Measurements from ENCODE around the gene ADD2. TPM values are rescaled to one million over a fixed set of nuclear protein-coding genes. Genes with fewer than 3 reads are reported as not detected.
A peak's percentile ranks its signal among the peaks of the same experiment; 100 is the strongest.

ADD2 gene
- total RNA-seq, 6 experiments from 2014 or later, result not detected

- Mint-ChIP-seq H3K36me3 (ENCODE audit: low read depth) (no peaks in the 10 kb centered on the region), H3K27me3 (ENCODE audit: insufficient read depth) (peaks cover 31% of the 10 kb centered on the region), H3K9me3 (no peaks in the 10 kb centered on the region; the same call in 1 of the 2 replicates), H3K4me1 (ENCODE audit: low read depth) (no peaks in the 10 kb centered on the region), H3K4me3 (no peak overlapping the region), H3K27ac (no peak overlapping the region)
- peak; percentile 54 for DNase-seq
- TF ChIP-seq CTCF (IDR thresholded peaks at IDR 0.05), result peak; percentile 98
Measured at GRCh38 chr2:70647873-70648481, 120.0 kb downstream of the ADD2 start.

GRCh38 chr2:70646420-70646818, 121.6 kb downstream of the ADD2 start:
- no peaks in the 10 kb centered on the region for H3K9me3 Mint-ChIP-seq
- no peaks in the 10 kb centered on the region for H3K36me3 Mint-ChIP-seq (ENCODE audit: low read depth)
- DNase-seq, result no peak
- TF ChIP-seq CTCF (IDR thresholded peaks at IDR 0.05), result no peak
- H3K4me1 Mint-ChIP-seq (ENCODE audit: low read depth), result peaks cover 3% of the 10 kb centered on the region; the same call in 1 of the 2 replicates
- no peak overlapping the region for H3K4me3 Mint-ChIP-seq
- peaks cover 25% of the 10 kb centered on the region for H3K27me3 Mint-ChIP-seq (ENCODE audit: insufficient read depth)
- H3K27ac Mint-ChIP-seq, result no peak overlapping the region

GRCh38 chr2:70645733-70646419, 122.1 kb downstream of the ADD2 start:
- Mint-ChIP-seq H3K27ac (no peak overlapping the region), H3K4me1 (ENCODE audit: low read depth) (peaks cover 8% of the 10 kb centered on the region; the same call in 1 of the 2 replicates), H3K27me3 (ENCODE audit: insufficient read depth) (peaks cover 20% of the 10 kb centered on the region), H3K9me3 (no peaks in the 10 kb centered on the region), H3K4me3 (no peak overlapping the region), H3K36me3 (ENCODE audit: low read depth) (no peaks in the 10 kb centered on the region)
- peak; percentile 48 for TF ChIP-seq CTCF (IDR thresholded peaks at IDR 0.05)
- DNase-seq, result no peak

GRCh38 chr2:70643715-70644114, 124.3 kb downstream of the ADD2 start:
- no peak overlapping the region for H3K4me3 Mint-ChIP-seq

GRCh38 chr2:70641263-70641784, 126.7 kb downstream of the ADD2 start:
- peaks cover 25% of the 10 kb centered on the region for H3K27me3 Mint-ChIP-seq (ENCODE audit: insufficient read depth)
- H3K36me3 Mint-ChIP-seq (ENCODE audit: low read depth), result no peaks in the 10 kb centered on the region
- no peak overlapping the region for H3K4me3 Mint-ChIP-seq
- no peak for DNase-seq
- no peaks in the 10 kb centered on the region for H3K9me3 Mint-ChIP-seq
- TF ChIP-seq CTCF (IDR thresholded peaks at IDR 0.05), result no peak
- no peak overlapping the region for H3K27ac Mint-ChIP-seq
- H3K4me1 Mint-ChIP-seq (ENCODE audit: low read depth), result peaks cover 8% of the 10 kb centered on the region; the same call in 1 of the 2 replicates

More at GRCh38 chr2:70643715-70644114, 124.3 kb downstream of the ADD2 start:
- peak; percentile 68 for TF ChIP-seq CTCF (IDR thresholded peaks at IDR 0.05)
- peaks cover 21% of the 10 kb centered on the region for H3K27me3 Mint-ChIP-seq (ENCODE audit: insufficient read depth)
- H3K9me3 Mint-ChIP-seq, result no peaks in the 10 kb centered on the region
- DNase-seq, result no peak
- H3K27ac Mint-ChIP-seq, result no peak overlapping the region
- H3K4me1 Mint-ChIP-seq (ENCODE audit: low read depth), result peaks cover 8% of the 10 kb centered on the region; the same call in 1 of the 2 replicates
- H3K36me3 Mint-ChIP-seq (ENCODE audit: low read depth), result no peaks in the 10 kb centered on the region
